Activated CD4-positive, alpha-beta T cell treated with anti-CD3 and anti-CD28 coated beads, Interleukin-2, amount 10 ng/mL, durations not matched to agents 7 days and 5 days (primary cell): ENCODE results near the gene HPGDS. TPM values are rescaled to one million over a fixed set of nuclear protein-coding genes. Genes with fewer than 3 reads are reported as not detected.
"Not testable (repeated sequence)": the region's sequence is repeated elsewhere in the genome, so short reads cannot be mapped to it uniquely, and the experiment has no call there.

ENCODE experiments used
- CTCF ChIA-PET: fragments of 350-600 bp; sonication (Branson Sonifier 250); formaldehyde crosslinking; loops from one replicate; lab custom pipeline; 2021; ENCODE audit warnings: antibody characterized with exemption; lab: Charles Lee
- POLR2A ChIA-PET: fragments of 350-600 bp; sonication (Branson Sonifier 250); formaldehyde crosslinking; loops from one replicate; lab custom pipeline; 2021; ENCODE audit warnings: antibody characterized with exemption; lab: Charles Lee
- DNase-seq: peaks from one replicate; pipeline ENCODE4 v3.0.0-alpha.2; 2020
- H3K27ac Mint-ChIP-seq: one replicate; pipeline ENCODE4 v1.8.0; 2021; ENCODE audit warnings: mild to moderate bottlenecking, moderate library complexity, mixed read lengths
- H3K27me3 Mint-ChIP-seq: one replicate; pipeline ENCODE4 v1.8.0; 2021; ENCODE audit warnings: mixed read lengths
- H3K36me3 Mint-ChIP-seq: one replicate; pipeline ENCODE4 v1.8.0; 2021; ENCODE audit warnings: low read depth, mixed read lengths
- H3K4me1 Mint-ChIP-seq: one replicate; pipeline ENCODE4 v1.8.0; 2021; ENCODE audit warnings: mixed read lengths
- H3K4me3 Mint-ChIP-seq: one replicate; pipeline ENCODE4 v1.8.0; 2021; ENCODE audit warnings: mild to moderate bottlenecking, moderate library complexity, mixed read lengths
- H3K9me3 Mint-ChIP-seq: one replicate; pipeline ENCODE4 v1.8.0; 2021; ENCODE audit warnings: mixed read lengths
- total RNA-seq, 2 experiments: library from RNA; stranded (reverse); gene quantifications; one replicate each; pipeline ENCODE4 v1.2.3, GENCODE V29; 2021

The HPGDS gene
- total RNA-seq = under 1 TPM in 1 of 2 experiments, not detected in 1; 0.15 TPM

GRCh38 chr4:94342694-94343093, at the start of gene HPGDS:
TSS of gene HPGDS (minus strand) at chr4:94342836. CDS start at chr4:94334629, 8,207 bp downstream.
- Mint-ChIP-seq H3K9me3 (no peaks in the 10 kb centered on the region), H3K27me3 (no peaks in the 10 kb centered on the region), H3K4me3 (no peak within 1 kb of the TSS), H3K36me3 (no peaks in the 10 kb centered on the region), H3K4me1 (peaks cover 25% of the 10 kb centered on the region), H3K27ac (no peak within 1 kb of the TSS)
- DNase-seq = no peak
- ChIA-PET CTCF (interaction anchor here (1.0 to 1.5 kb wide), 3 partner anchors 10 to 19 kb away, joined by 3 read pairs; no protein-coding TSS in a partner anchor), POLR2A (no interaction called here)

GRCh38 chr4:94390804-94391410, 48.3 kb upstream of the HPGDS start:
- H3K27ac Mint-ChIP-seq = no peak overlapping the region
- H3K9me3 Mint-ChIP-seq = no peaks in the 10 kb centered on the region
- H3K27me3 Mint-ChIP-seq = no peaks in the 10 kb centered on the region
- no peaks in the 10 kb centered on the region for H3K36me3 Mint-ChIP-seq
- peak; percentile 35 for DNase-seq
- ChIA-PET CTCF (no interaction called here), POLR2A (no interaction called here)
- H3K4me1 Mint-ChIP-seq = no peaks in the 10 kb centered on the region
- no peak overlapping the region for H3K4me3 Mint-ChIP-seq

GRCh38 chr4:94389595-94390267, 47.1 kb upstream of the HPGDS start:
- Mint-ChIP-seq H3K36me3 (no peaks in the 10 kb centered on the region), H3K9me3 (no peaks in the 10 kb centered on the region), H3K27me3 (no peaks in the 10 kb centered on the region), H3K27ac (no peak overlapping the region), H3K4me3 (no peak overlapping the region), H3K4me1 (no peaks in the 10 kb centered on the region)
- ChIA-PET POLR2A (no interaction called here), CTCF (no interaction called here)
- DNase-seq = no peak

- H3K27me3 Mint-ChIP-seq, DNase-seq, H3K4me1 Mint-ChIP-seq, H3K9me3 Mint-ChIP-seq, H3K27ac Mint-ChIP-seq, H3K36me3 Mint-ChIP-seq, CTCF ChIA-PET, H3K4me3 Mint-ChIP-seq, POLR2A ChIA-PET: not testable (repeated sequence)
Observed at GRCh38 chr4:94387965-94388364, 45.3 kb upstream of the HPGDS start.

GRCh38 chr4:94385452-94385851, 42.8 kb upstream of the HPGDS start:
- H3K27me3 Mint-ChIP-seq, H3K9me3 Mint-ChIP-seq, H3K4me3 Mint-ChIP-seq, POLR2A ChIA-PET, CTCF ChIA-PET, H3K36me3 Mint-ChIP-seq, H3K4me1 Mint-ChIP-seq, H3K27ac Mint-ChIP-seq, DNase-seq: not testable (repeated sequence)

GRCh38 chr4:94382891-94383290, 40.3 kb upstream of the HPGDS start:
- not testable (repeated sequence) for H3K36me3 Mint-ChIP-seq, H3K9me3 Mint-ChIP-seq

GRCh38 chr4:94378047-94378446, 35.4 kb upstream of the HPGDS start:
- H3K4me1 Mint-ChIP-seq = no peaks in the 10 kb centered on the region
- no peak overlapping the region for H3K27ac Mint-ChIP-seq
- ChIA-PET POLR2A (no interaction called here), CTCF (no interaction called here)
- no peak overlapping the region for H3K4me3 Mint-ChIP-seq
- no peaks in the 10 kb centered on the region for H3K9me3 Mint-ChIP-seq
- H3K36me3 Mint-ChIP-seq = no peaks in the 10 kb centered on the region
- peaks cover 4% of the 10 kb centered on the region for H3K27me3 Mint-ChIP-seq
- DNase-seq = no peak

More at GRCh38 chr4:94382891-94383290, 40.3 kb upstream of the HPGDS start:
- H3K4me3 Mint-ChIP-seq, POLR2A ChIA-PET, H3K27ac Mint-ChIP-seq, H3K27me3 Mint-ChIP-seq, DNase-seq, H3K4me1 Mint-ChIP-seq, CTCF ChIA-PET: not testable (repeated sequence)

- POLR2A ChIA-PET = no interaction called here
- Mint-ChIP-seq H3K27me3 (peaks cover 4% of the 10 kb centered on the region), H3K27ac (no peak overlapping the region), H3K9me3 (no peaks in the 10 kb centered on the region), H3K4me1 (no peaks in the 10 kb centered on the region), H3K36me3 (no peaks in the 10 kb centered on the region), H3K4me3 (no peak overlapping the region)
- CTCF ChIA-PET = no interaction called here
- DNase-seq = no peak
Observed at GRCh38 chr4:94377294-94377693, 34.7 kb upstream of the HPGDS start.

GRCh38 chr4:94375364-94375763, 32.7 kb upstream of the HPGDS start:
- POLR2A ChIA-PET = no interaction called here
- Mint-ChIP-seq H3K27me3 (peaks cover 4% of the 10 kb centered on the region), H3K9me3 (no peaks in the 10 kb centered on the region), H3K4me3 (no peak overlapping the region), H3K27ac (no peak overlapping the region), H3K4me1 (no peaks in the 10 kb centered on the region), H3K36me3 (no peaks in the 10 kb centered on the region)
- no peak for DNase-seq
- CTCF ChIA-PET = no interaction called here

- H3K4me1 Mint-ChIP-seq = no peaks in the 10 kb centered on the region
- no peaks in the 10 kb centered on the region for H3K9me3 Mint-ChIP-seq
- peaks cover 4% of the 10 kb centered on the region for H3K27me3 Mint-ChIP-seq
- no peak overlapping the region for H3K4me3 Mint-ChIP-seq
- ChIA-PET POLR2A (no interaction called here), CTCF (no interaction called here)
- DNase-seq = no peak
- H3K36me3 Mint-ChIP-seq = no peaks in the 10 kb centered on the region
- H3K27ac Mint-ChIP-seq = no peak overlapping the region
Observed at GRCh38 chr4:94373752-94374151, 31.1 kb upstream of the HPGDS start.

- Mint-ChIP-seq H3K9me3 (no peaks in the 10 kb centered on the region), H3K4me1 (no peaks in the 10 kb centered on the region), H3K27me3 (peaks cover 6% of the 10 kb centered on the region), H3K36me3 (no peaks in the 10 kb centered on the region), H3K27ac (no peak overlapping the region), H3K4me3 (no peak overlapping the region)
- no peak for DNase-seq
- POLR2A ChIA-PET = no interaction called here
- CTCF ChIA-PET = no interaction called here
Observed at GRCh38 chr4:94372991-94373390, 30.4 kb upstream of the HPGDS start.

- Mint-ChIP-seq H3K27ac (no peak overlapping the region), H3K4me3 (no peak overlapping the region), H3K4me1 (no peaks in the 10 kb centered on the region), H3K27me3 (peaks cover 7% of the 10 kb centered on the region), H3K9me3 (no peaks in the 10 kb centered on the region), H3K36me3 (no peaks in the 10 kb centered on the region)
- DNase-seq = no peak
- ChIA-PET CTCF (no interaction called here), POLR2A (no interaction called here)
Observed at GRCh38 chr4:94372228-94372978, 29.8 kb upstream of the HPGDS start.

GRCh38 chr4:94371290-94371689, 28.7 kb upstream of the HPGDS start:
- Mint-ChIP-seq H3K4me1 (no peaks in the 10 kb centered on the region), H3K9me3 (no peaks in the 10 kb centered on the region), H3K4me3 (no peak overlapping the region), H3K27me3 (peaks cover 11% of the 10 kb centered on the region), H3K36me3 (no peaks in the 10 kb centered on the region), H3K27ac (no peak overlapping the region)
- DNase-seq = no peak
- ChIA-PET POLR2A (no interaction called here), CTCF (no interaction called here)
